Measurements from ENCODE around the gene LRRC23.

- TF ChIP-seq ZNF142 (CRISPR knock-in tag; IDR thresholded peaks at IDR 0.05) = no peak
- TF ChIP-seq ZFX (CRISPR knock-in tag; IDR thresholded peaks at IDR 0.05; ENCODE audit: low read depth) = no peak
- no peak for TF ChIP-seq REXO4 (CRISPR knock-in tag; IDR thresholded peaks at IDR 0.05; ENCODE audit: borderline replicate concordance)
- TF ChIP-seq POLR2G (IDR thresholded peaks at IDR 0.05; ENCODE audit: low read depth, low read length) = no peak
- no peak for TF ChIP-seq TBL1XR1 (IDR thresholded peaks at IDR 0.05; ENCODE audit: borderline replicate concordance, low read length, partially characterized antibody)
Measured at GRCh38 chr12:6932766-6933165, 28.1 kb downstream of the LRRC23 start.
